ENCODE measurements around the gene DAAM1. TPM values are rescaled to one million over a fixed set of nuclear protein-coding genes. Genes with fewer than 3 reads are reported as not detected.

DAAM1 gene
- total and polyA plus RNA-seq, 5 experiments from 2014 or later: 4.6 to 18.1 (median 8.1) TPM

DNA sequence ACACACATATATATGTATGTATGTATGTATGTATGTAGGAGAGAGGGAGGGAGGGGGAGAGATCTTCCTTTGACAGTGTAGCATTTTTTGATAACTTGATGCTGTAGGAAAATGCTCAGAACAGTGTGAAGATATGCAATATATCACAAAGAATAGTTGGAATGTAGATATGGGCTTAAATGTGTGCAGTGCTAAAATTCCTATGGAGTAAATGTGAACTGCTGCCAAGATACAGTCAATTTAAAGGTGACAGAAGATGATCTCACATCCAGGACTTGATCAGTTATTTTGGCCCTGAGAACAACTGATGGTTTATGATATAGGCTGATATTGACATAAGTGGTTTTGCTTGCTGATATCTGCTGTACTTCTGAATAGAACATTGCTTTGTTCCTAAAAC, 84.2 kb downstream of the DAAM1 start:
- POLR2A ChIA-PET: no interaction called here
- ATAC-seq (no peak), DNase-seq (no peak)
- Mint-ChIP-seq H3K9me3 (no peaks in the 10 kb centered on the region), H3K4me3 (no peak overlapping the region), H3K27me3 (no peaks in the 10 kb centered on the region), H3K4me1 (peaks cover 0 to 22% (median 0%) of the 10 kb centered on the region in 4 donors), H3K36me3 (peaks cover 9 to 20% (median 13%) of the 10 kb centered on the region in 3 donors), H3K27ac (no peak overlapping the region)

DNA sequence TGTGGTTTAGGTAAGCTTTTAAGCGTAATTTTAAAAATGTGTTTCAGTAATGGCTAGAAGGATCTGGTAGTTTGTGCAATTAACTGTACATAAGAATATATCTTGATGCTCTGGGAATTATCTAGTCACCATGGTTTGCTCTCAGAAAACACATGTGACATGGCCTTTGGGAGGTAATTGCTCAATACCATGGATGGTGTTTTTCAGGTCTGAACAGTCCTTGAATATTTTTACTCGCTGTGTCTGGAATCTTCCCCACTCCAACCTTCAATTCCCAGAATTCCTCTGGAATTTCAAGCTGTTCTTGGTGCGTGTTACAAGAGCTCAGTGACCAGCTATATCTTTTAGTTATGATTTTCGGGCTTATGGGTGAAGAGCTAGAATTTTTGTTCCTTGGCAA, 85.3 kb downstream of the DAAM1 start:
- peaks cover 3 to 12% (median 11%) of the 10 kb centered on the region in 3 donors for H3K36me3 Mint-ChIP-seq
- no peak for DNase-seq
- POLR2A ChIA-PET: no interaction called here
- no peak overlapping the region for H3K27ac Mint-ChIP-seq
- no peaks in the 10 kb centered on the region for H3K9me3 Mint-ChIP-seq
- H3K4me3 Mint-ChIP-seq: no peak overlapping the region
- no peak for ATAC-seq
- peaks cover 0 to 22% (median 0%) of the 10 kb centered on the region in 4 donors for H3K4me1 Mint-ChIP-seq
- peaks cover 0 to 1% (median 0%) of the 10 kb centered on the region in 5 donors for H3K27me3 Mint-ChIP-seq

DNA sequence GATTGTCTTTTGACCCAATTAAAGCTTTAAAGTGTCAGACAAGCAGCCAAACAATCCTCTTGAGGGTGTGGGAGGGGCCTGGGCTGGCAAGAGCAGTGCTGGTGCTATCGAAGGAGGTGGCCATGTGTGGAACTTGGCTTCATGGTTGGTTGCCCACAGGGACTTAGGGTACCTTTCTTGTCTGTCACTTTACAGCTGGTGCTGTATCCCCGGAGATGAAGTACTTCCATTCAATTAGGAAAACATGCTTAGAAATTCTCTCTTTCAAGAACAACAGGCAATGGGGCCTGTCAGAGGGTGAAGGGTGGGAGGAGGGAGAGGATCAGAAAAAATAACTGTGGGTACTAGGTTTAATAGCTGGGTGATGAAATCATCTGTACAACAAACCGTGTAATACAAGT, 86.5 kb downstream of the DAAM1 start:
- ATAC-seq (no peak), DNase-seq (no peak)
- H3K27ac Mint-ChIP-seq: no peak overlapping the region
- peaks cover 0 to 22% (median 0%) of the 10 kb centered on the region in 4 donors for H3K4me1 Mint-ChIP-seq
- no peak overlapping the region for H3K4me3 Mint-ChIP-seq
- peaks cover 0 to 1% (median 0%) of the 10 kb centered on the region in 5 donors for H3K27me3 Mint-ChIP-seq
- H3K36me3 Mint-ChIP-seq: peaks cover 6 to 14% (median 9%) of the 10 kb centered on the region in 3 donors
- H3K9me3 Mint-ChIP-seq: peaks cover 0 to 4% (median 0%) of the 10 kb centered on the region in 9 donors
- POLR2A ChIA-PET: no interaction called here

DNA sequence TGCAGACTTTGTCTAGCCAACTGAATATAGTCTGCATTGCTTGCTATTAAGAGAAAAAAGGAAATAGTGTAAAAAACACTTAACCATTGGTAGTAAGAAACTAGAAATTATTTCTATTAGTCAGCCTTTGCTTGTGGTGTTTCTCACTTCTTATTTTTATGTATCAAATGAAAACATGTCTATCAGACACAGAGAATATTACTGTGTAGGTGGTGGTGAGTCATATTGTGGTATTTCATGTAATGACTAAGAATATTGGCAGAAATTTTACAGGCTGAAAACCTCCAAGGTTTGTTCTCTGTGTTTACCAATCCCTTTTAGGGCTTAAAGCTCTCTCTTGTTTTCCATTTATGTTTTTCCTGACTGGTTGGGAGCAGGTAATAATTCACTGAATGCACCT, 87.2 kb downstream of the DAAM1 start:
- peak overlapping the region in 2 of 10 donors; percentile 42 to 74 for H3K27ac Mint-ChIP-seq
- H3K9me3 Mint-ChIP-seq: peaks cover 0 to 4% (median 0%) of the 10 kb centered on the region in 9 donors
- peaks cover 0 to 22% (median 0%) of the 10 kb centered on the region in 4 donors for H3K4me1 Mint-ChIP-seq
- DNase-seq (no peak), ATAC-seq (no peak)
- H3K36me3 Mint-ChIP-seq: peaks cover 6 to 19% (median 13%) of the 10 kb centered on the region in 3 donors
- POLR2A ChIA-PET: no interaction called here
- H3K27me3 Mint-ChIP-seq: peaks cover 0 to 1% (median 0%) of the 10 kb centered on the region in 5 donors
- no peak overlapping the region for H3K4me3 Mint-ChIP-seq

DNA sequence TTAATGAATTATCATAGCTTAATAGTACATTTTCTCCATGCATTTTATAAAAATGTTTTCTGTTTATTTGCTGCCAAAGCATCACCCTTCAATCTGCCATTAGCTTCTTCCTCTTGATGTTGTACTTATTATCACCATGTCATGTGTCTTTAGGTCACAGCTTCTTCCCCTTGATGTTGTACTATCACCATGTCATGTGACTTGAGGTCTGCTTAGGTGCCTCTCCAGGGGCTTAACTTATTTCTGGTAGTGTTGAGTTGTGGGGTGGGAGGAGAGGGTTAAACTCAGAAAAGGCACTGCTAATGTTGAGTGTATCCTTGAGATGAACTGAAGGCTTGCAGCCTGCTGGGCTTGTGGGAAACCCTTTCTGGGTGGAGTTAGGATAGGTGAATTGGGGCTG, 87.8 kb downstream of the DAAM1 start:
- H3K4me3 Mint-ChIP-seq: no peak overlapping the region
- peak overlapping the region in 2 of 10 donors; percentile 42 to 74 for H3K27ac Mint-ChIP-seq
- H3K27me3 Mint-ChIP-seq: peaks cover 0 to 1% (median 0%) of the 10 kb centered on the region in 5 donors
- H3K36me3 Mint-ChIP-seq: peaks cover 9 to 24% (median 18%) of the 10 kb centered on the region in 3 donors
- peaks cover 0 to 22% (median 0%) of the 10 kb centered on the region in 4 donors for H3K4me1 Mint-ChIP-seq
- ATAC-seq (no peak), DNase-seq (no peak)
- POLR2A ChIA-PET: no interaction called here
- peaks cover 0 to 4% (median 0%) of the 10 kb centered on the region in 9 donors for H3K9me3 Mint-ChIP-seq

DNA sequence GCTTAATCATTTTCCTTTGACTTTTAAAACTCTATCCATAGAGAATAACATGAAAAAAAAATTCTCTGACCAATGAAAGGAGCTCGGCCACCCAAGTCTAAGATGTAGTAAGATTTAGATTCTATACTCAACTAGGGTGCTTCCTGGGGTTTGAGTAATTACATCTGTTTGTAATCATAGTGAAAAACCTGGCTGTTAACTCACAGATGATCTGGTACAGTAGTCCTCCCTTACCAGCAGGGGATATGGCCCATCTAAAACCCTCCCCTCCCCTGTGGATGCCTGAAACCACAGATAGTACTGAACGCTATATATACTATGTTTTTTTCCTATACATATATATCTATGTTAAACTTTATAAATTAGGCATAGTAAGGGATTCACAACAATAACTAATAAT, 89.2 kb downstream of the DAAM1 start:
- H3K27ac Mint-ChIP-seq: no peak overlapping the region
- DNase-seq: no peak

DNA sequence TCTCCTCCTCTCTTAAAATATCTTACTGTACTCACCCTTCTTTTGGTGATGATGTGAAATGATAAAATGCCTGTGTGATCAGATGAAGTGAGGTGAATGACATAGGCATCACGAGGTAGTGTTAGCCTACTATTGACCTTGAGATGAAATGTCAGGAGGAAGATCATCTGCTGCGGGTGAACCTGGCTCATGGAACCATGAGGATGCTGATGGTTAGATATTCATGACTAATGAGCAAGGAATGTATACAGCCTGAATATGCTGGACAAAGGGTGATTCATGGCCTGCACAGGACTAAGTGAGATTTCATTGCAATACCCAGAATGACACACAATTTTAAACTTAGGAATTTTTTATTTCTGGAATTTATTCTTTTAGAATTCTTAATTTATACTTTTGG, 89.6 kb downstream of the DAAM1 start:
- peaks cover 0 to 22% (median 0%) of the 10 kb centered on the region in 4 donors for H3K4me1 Mint-ChIP-seq
- peaks cover 0 to 1% (median 0%) of the 10 kb centered on the region in 5 donors for H3K27me3 Mint-ChIP-seq
- ATAC-seq: no peak

More for the DNA sequence above, 89.2 kb downstream of the DAAM1 start:
- no peak for ATAC-seq
- Mint-ChIP-seq H3K36me3 (peaks cover 9 to 28% (median 19%) of the 10 kb centered on the region in 3 donors), H3K27me3 (peaks cover 0 to 1% (median 0%) of the 10 kb centered on the region in 5 donors), H3K9me3 (peaks cover 0 to 4% (median 0%) of the 10 kb centered on the region in 9 donors), H3K4me1 (peaks cover 0 to 22% (median 0%) of the 10 kb centered on the region in 4 donors), H3K4me3 (no peak overlapping the region)
- POLR2A ChIA-PET: no interaction called here

DNA sequence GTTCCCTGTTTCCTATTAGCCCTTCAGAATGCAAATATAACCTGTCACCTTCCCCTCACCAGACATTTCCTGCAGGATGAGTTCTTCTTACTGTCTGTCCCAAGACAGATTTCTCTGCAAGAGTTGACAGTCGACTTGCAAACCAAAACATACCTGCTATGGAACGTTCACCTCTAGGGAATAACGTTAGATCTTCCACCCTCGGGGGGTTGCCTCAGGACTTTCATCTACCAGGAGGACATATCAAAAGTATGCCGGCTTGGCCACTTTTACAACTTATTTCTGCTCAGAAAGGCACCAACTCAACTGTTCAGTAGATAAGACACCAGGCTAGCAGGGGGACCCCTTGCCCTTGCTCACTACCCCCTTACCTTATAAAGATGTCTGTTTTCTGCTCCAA, 92.5 kb downstream of the DAAM1 start:
- Mint-ChIP-seq H3K27me3 (peaks cover 0 to 1% (median 0%) of the 10 kb centered on the region in 5 donors), H3K4me3 (no peak overlapping the region), H3K9me3 (peaks cover 3 to 29% (median 19%) of the 10 kb centered on the region in 9 donors), H3K36me3 (peaks cover 27 to 45% (median 30%) of the 10 kb centered on the region in 3 donors), H3K4me1 (peaks cover 0 to 4% (median 0%) of the 10 kb centered on the region in 4 donors), H3K27ac (no peak overlapping the region)
- ATAC-seq: no peak
- POLR2A ChIA-PET: no interaction called here
- DNase-seq: no peak

More for the DNA sequence above, 89.6 kb downstream of the DAAM1 start:
- no peak for DNase-seq
- Mint-ChIP-seq H3K4me3 (no peak overlapping the region), H3K9me3 (peaks cover 0 to 4% (median under 1%) of the 10 kb centered on the region in 9 donors), H3K27ac (no peak overlapping the region), H3K36me3 (peaks cover 9 to 32% (median 22%) of the 10 kb centered on the region in 3 donors)
- POLR2A ChIA-PET: no interaction called here

DNA sequence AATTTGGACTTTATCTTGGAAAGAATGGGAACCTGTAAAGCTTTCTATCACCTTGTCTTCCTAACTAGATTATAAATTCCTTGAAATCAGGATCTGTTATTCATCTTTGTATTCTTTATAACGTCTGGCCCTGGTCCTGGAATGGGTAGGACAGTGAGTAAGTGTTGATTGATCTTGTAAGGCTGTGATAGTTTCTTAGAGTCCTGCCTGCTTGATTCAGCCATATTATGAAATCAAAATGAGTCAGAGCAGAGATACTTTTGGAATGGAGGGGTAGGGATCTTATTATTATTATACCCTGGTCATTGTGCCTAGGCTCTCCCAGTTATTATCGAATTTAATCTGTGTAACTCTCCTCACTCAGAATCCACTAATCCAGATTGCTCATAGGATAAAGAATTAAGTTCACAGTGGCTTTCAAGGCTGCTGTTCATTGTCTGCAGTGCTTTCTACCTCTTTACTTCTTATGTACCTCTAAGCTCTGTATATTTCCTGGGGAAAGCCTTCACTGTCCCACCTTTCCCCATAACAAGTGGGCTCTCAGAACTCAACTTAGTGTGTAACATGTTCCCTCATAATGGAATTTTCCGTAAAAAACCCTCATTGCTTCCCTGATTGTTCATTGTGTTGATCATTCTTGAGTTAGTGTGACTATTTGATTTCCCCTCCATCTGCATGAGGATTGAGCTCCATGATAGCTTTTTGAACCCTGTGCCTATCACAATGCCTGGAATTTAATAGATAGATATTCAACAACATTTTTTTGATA, 93.3 kb downstream of the DAAM1 start:
- Mint-ChIP-seq H3K27me3 (peaks cover 0 to 1% (median 0%) of the 10 kb centered on the region in 5 donors), H3K4me3 (no peak overlapping the region), H3K4me1 (no peaks in the 10 kb centered on the region), H3K36me3 (peaks cover 29 to 46% (median 30%) of the 10 kb centered on the region in 3 donors), H3K9me3 (peaks cover 3 to 37% (median 24%) of the 10 kb centered on the region in 9 donors), H3K27ac (no peak overlapping the region)
- ATAC-seq (no peak), DNase-seq (no peak)
- POLR2A ChIA-PET: no interaction called here

DNA sequence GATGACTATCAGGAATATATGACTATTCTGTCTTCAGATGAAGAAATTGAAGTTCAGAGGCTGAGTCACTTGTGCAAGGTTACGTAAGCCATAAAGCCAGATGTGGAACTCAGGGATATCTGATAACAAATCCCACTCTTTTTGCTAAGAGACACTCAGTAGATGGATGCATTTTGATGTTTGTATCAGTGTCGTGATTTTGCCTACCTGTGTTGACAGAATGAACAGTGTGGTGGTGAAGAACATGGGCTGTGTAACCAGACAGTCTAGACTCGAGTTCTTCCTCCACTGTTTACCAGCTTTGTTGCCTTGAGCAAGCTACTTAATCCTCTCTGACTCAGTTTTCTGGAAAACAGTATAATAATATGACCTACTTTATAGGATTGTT, 93.9 kb downstream of the DAAM1 start:
- H3K4me1 Mint-ChIP-seq: no peaks in the 10 kb centered on the region
- H3K9me3 Mint-ChIP-seq: peaks cover 3 to 37% (median 24%) of the 10 kb centered on the region in 9 donors
- DNase-seq (no peak), ATAC-seq (no peak)
- no peak overlapping the region for H3K27ac Mint-ChIP-seq
- H3K27me3 Mint-ChIP-seq: peaks cover 0 to 1% (median 0%) of the 10 kb centered on the region in 5 donors
- H3K36me3 Mint-ChIP-seq: peaks cover 29 to 46% (median 30%) of the 10 kb centered on the region in 3 donors
- POLR2A ChIA-PET: no interaction called here
- no peak overlapping the region for H3K4me3 Mint-ChIP-seq

DNA sequence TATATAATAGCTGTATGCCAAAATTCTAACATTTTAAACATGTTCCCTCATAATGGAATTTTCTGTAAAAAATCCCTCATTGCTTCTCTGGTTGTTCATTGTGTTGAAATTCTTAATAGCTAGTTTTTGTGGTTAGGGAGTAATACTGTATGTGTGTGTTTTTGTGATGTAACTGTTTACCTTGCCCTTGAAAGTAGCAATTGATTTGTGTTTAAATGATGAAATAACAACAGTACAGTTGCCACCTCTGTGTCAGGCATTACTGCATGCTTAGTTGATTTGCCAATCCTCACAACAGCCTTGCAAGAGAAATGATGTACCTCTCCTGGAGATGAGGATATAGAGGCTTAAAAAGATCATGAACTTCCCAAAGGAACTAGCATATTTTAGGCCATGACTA, 94.9 kb downstream of the DAAM1 start:
- Mint-ChIP-seq H3K36me3 (peaks cover 27 to 48% (median 34%) of the 10 kb centered on the region in 3 donors), H3K27me3 (no peaks in the 10 kb centered on the region)

DNA sequence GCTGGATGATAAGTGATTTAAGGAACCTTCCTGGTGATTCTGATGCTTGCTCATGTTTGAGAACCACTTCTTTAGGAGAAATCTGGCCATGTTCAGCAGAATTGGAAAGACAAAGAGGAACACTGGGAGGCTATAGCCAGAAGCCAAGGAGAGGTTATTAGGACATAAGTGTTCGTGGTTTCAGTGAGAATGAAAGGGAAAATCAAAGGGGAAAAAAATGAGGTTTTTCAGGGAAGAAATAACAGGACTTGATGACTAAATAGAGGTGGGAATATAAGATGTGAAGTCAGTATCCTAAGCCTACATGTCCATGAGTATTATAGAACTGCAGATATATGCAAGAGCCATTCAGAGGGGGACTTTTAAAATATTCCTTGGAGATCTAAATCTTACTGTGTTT, 95.6 kb downstream of the DAAM1 start:
- peaks cover 27 to 45% (median 35%) of the 10 kb centered on the region in 3 donors for H3K36me3 Mint-ChIP-seq
- DNase-seq (no peak), ATAC-seq (no peak)
- H3K4me1 Mint-ChIP-seq: no peaks in the 10 kb centered on the region
- POLR2A ChIA-PET: no interaction called here
- no peaks in the 10 kb centered on the region for H3K27me3 Mint-ChIP-seq
- peak overlapping the region in 1 of 10 donors; percentile 9 for H3K27ac Mint-ChIP-seq
- H3K9me3 Mint-ChIP-seq: peaks cover 5 to 53% (median 24%) of the 10 kb centered on the region in 9 donors
- H3K4me3 Mint-ChIP-seq: no peak overlapping the region

More for the DNA sequence above, 94.9 kb downstream of the DAAM1 start:
- ATAC-seq (no peak), DNase-seq (no peak)
- Mint-ChIP-seq H3K27ac (no peak overlapping the region), H3K4me1 (no peaks in the 10 kb centered on the region), H3K4me3 (no peak overlapping the region), H3K9me3 (peaks cover 5 to 46% (median 24%) of the 10 kb centered on the region in 9 donors)
- POLR2A ChIA-PET: no interaction called here

DNA sequence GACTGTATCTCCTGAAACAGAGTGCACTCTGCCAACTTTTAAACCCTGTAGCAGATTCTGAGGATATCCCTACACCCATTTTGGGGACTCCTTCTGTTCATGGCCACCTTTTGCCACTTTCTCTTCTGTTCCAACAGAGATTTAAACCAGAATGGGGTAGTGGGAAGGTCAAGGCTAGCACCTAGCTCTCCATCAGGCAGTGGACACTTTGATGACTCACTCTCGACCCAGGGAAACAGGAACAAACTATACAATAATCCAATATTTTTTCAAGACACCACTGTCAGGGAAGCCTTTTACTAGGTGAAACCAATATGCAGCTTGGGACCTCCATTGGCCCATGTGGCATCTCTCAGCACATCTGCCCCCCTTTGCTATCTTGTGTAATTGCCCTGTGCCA, 103.6 kb downstream of the DAAM1 start:
- Mint-ChIP-seq H3K27ac (no peak overlapping the region), H3K4me1 (peaks cover 2 to 22% (median 4%) of the 10 kb centered on the region in 4 donors), H3K4me3 (no peak overlapping the region), H3K36me3 (peaks cover 14 to 44% (median 42%) of the 10 kb centered on the region in 3 donors), H3K9me3 (peaks cover 0 to 16% (median 2%) of the 10 kb centered on the region in 9 donors), H3K27me3 (no peaks in the 10 kb centered on the region)
- no peak for ATAC-seq
- DNase-seq: no peak
- POLR2A ChIA-PET: no interaction called here
